Activated T-helper 17 cell treated with anti-CD3 and anti-CD28 coated beads, Interleukin-2, amount 50 U/mL, for 72 hours (primary cell): ENCODE results near the gene GARIN5A. TPM values are rescaled to one million over a fixed set of nuclear protein-coding genes. Genes with fewer than 3 reads are reported as not detected.
A peak's percentile ranks its signal among the peaks of the same experiment; 100 is the strongest.
"Not testable (repeated sequence)": the region's sequence is repeated elsewhere in the genome, so short reads cannot be mapped to it uniquely, and the experiment has no call there.

Experiments used
- ATAC-seq: fragments of 150-1000 bp; cut with Tn5 transposase; replicated peaks from 2 replicates; pipeline ENCODE4 v1.10.0; 2021; ENCODE audit warnings: mild to moderate bottlenecking, moderate library complexity
- H3K27ac Mint-ChIP-seq: one replicate; pipeline ENCODE4 v1.8.0; 2022; ENCODE audit warnings: mixed read lengths
- H3K27me3 Mint-ChIP-seq: one replicate; pipeline ENCODE4 v1.8.0; 2022; ENCODE audit warnings: mixed read lengths
- H3K36me3 Mint-ChIP-seq: one replicate; pipeline ENCODE4 v1.8.0; 2022; ENCODE audit warnings: low read depth, mild to moderate bottlenecking, mixed read lengths
- H3K4me1 Mint-ChIP-seq: one replicate; pipeline ENCODE4 v1.8.0; 2022; ENCODE audit warnings: mixed read lengths
- H3K4me3 Mint-ChIP-seq: one replicate; pipeline ENCODE4 v1.8.0; 2022; ENCODE audit warnings: mild to moderate bottlenecking, mixed read lengths
- H3K9me3 Mint-ChIP-seq: one replicate; pipeline ENCODE4 v1.8.0; 2022; ENCODE audit warnings: mixed read lengths
- total RNA-seq, 2 donors: library from RNA; stranded (reverse); gene quantifications; one replicate each; pipeline ENCODE4 v1.2.3, GENCODE V29; 2022

GARIN5A gene
- total RNA-seq, 2 donors from 2014 or later: 0.39 to 1.2 TPM

DNA sequence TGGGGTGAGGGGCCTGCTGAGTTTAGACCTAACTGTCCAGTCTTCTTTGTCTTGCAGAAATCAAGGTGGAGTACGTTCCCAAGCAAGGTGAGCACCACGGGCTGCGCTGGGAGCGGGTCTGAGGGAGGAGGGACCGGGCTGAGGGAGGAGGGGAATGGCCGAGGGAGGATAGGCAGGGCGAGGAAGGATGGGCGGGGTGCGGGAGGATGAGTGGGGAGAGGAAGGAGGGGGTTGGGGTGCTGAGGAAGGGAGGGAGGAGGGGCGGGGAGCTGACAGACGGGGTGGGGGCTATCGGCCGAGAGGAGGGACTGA, 25.5 kb downstream of the GARIN5A start:
- peaks cover 8% of the 10 kb centered on the region for H3K27me3 Mint-ChIP-seq
- no peaks in the 10 kb centered on the region for H3K9me3 Mint-ChIP-seq
- no peaks in the 10 kb centered on the region for H3K4me1 Mint-ChIP-seq
- H3K4me3 Mint-ChIP-seq: peak overlapping the region; percentile 18
- no peak for ATAC-seq
- H3K36me3 Mint-ChIP-seq: no peaks in the 10 kb centered on the region
- H3K27ac Mint-ChIP-seq: no peak overlapping the region

DNA sequence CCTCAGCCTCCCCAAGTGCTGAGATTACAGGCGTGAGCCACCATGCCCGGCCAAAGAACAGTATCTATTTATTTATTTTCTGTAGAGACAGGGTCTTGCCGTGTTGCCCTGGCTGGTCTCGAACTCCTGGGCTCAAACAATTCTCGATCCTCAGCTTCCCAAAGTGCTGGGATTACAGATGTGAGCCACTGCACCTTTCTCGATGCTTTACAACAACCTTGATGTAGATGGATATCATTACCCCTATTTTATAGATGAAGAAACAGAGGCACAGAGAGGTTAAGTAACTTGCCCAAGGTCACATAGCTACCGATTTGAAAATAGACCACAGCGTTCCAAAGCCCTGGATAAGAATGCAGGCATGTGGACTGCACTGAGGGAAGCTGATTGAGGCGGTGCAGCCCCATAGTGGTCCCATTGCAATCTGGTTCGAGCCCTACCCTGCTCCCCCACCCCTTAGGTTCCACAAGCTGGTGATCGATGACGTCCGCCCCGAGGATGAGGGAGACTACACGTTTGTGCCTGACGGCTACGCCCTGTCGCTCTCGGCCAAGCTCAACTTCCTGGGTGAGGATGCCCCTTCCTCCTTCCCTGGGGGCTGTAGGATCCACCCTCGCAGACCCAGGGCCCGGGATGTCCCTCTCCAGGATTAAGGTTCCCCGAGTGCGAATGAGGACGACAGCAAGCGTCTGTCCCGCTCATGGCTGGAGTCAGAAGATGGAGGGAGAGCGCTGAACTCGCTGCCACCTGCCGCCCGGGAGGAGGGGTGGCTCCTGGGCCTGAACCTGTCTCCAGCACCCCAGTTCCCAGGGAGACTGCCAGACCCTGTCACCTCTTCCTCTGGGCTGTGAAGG, 26.1 kb downstream of the GARIN5A start:
- Mint-ChIP-seq H3K4me1 (no peaks in the 10 kb centered on the region), H3K27ac (no peak overlapping the region), H3K9me3 (no peaks in the 10 kb centered on the region), H3K27me3 (peaks cover 3% of the 10 kb centered on the region), H3K36me3 (no peaks in the 10 kb centered on the region), H3K4me3 (peak overlapping the region; percentile 18)
- ATAC-seq: no peak

DNA sequence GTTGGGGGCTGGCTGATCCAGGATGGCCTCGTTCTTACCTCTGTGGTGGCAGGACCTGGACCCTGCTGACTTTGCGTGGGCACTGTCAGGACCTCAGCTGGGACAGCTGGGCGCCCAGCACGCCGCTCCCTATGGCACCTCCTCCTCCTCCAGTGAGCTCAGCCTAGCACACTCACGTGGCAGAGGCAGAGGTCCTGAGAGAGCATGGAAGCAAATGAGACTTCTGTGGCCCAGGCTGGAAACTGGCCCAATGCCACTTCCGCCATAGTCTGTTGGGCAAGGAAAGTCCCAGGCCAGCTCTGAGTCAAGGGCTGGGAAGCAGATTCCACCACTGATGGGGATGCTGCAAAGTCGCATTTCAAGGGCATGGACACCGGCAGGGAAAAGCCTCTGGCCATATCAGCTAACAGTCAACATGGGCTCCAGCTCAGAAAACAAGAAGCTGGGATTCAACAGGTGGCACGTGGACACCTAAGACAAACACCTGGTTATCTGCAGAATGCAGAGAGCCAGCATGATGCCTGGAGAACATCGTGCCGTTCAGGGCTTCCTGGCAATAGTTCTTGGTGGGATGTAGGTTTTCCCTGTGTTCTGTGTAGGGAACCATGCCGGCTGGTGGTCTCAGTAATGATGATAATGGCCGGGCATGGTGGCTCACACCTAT, 27.3 kb downstream of the GARIN5A start:
- Mint-ChIP-seq H3K27me3 (peaks cover 6% of the 10 kb centered on the region), H3K4me3 (no peak overlapping the region), H3K4me1 (no peaks in the 10 kb centered on the region), H3K9me3 (no peaks in the 10 kb centered on the region), H3K36me3 (no peaks in the 10 kb centered on the region), H3K27ac (no peak overlapping the region)
- ATAC-seq: no peak

DNA sequence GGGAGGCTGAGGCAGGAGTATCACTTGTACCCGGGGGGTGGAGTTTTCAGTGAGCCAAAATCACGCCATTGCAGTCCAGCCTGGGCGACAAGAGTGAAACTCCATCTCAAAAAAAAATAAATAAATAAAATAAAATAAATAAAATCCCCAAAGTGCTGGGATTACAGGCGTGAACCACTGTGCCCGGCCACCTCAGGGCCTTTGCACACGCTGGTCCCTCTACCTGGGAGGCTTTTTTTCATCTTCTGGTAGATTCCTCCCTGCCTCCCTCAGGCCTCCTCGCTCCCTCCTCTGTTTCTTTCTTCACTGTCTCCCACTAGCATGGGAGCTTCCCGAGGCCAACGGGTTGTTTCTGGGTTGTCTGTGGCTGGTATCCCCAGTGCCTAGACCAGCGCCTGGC, 28.9 kb downstream of the GARIN5A start:
- Mint-ChIP-seq H3K4me1 (no peaks in the 10 kb centered on the region), H3K36me3 (no peaks in the 10 kb centered on the region), H3K9me3 (no peaks in the 10 kb centered on the region), H3K27ac (no peak overlapping the region), H3K4me3 (no peak overlapping the region), H3K27me3 (peaks cover 16% of the 10 kb centered on the region)
- ATAC-seq: no peak

DNA sequence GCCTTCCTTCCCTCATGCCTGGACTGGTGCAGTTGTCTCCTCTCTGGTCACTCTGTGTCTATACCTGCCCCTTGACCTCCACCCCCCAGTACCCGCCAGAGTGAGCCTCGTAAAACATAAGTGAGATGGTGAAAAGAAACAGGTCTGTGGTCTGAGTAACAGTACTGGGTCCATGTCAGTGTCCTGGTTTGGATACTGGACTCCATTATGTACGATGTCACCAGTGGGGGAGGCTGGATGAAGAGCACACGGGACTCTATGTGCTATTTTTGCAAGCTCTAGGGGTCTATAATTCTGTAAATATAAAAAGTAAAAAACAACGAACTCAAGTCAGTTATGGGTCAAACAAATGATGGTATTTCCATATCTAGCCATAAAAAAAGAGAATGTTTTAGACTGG, 29.6 kb downstream of the GARIN5A start:
- no peaks in the 10 kb centered on the region for H3K36me3 Mint-ChIP-seq
- no peak overlapping the region for H3K4me3 Mint-ChIP-seq
- no peaks in the 10 kb centered on the region for H3K9me3 Mint-ChIP-seq
- no peaks in the 10 kb centered on the region for H3K4me1 Mint-ChIP-seq
- H3K27me3 Mint-ChIP-seq: peaks cover 16% of the 10 kb centered on the region
- ATAC-seq: no peak
- no peak overlapping the region for H3K27ac Mint-ChIP-seq

DNA sequence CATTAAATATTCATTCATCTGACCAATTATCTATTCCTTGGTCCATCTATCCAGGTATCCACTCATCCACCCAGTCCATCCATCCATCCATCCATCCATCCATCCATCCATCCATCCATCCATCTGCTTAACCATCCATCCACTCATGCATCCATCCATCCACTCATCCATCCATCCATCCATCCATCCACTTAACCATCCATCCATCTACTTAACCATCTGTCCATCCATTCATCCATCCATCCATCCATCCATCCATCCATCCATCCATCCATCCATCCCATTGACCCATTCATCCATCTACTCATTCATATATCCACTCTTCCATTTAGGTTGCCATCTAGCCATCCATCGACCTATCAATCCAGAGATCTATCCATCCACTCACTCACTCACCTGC, 32.6 kb downstream of the GARIN5A start:
- peaks cover 22% of the 10 kb centered on the region for H3K27me3 Mint-ChIP-seq
- H3K36me3 Mint-ChIP-seq: no peaks in the 10 kb centered on the region
- H3K4me1 Mint-ChIP-seq: no peaks in the 10 kb centered on the region
- ATAC-seq: no peak
- H3K4me3 Mint-ChIP-seq: no peak overlapping the region
- H3K9me3 Mint-ChIP-seq: no peaks in the 10 kb centered on the region
- H3K27ac Mint-ChIP-seq: no peak overlapping the region

DNA sequence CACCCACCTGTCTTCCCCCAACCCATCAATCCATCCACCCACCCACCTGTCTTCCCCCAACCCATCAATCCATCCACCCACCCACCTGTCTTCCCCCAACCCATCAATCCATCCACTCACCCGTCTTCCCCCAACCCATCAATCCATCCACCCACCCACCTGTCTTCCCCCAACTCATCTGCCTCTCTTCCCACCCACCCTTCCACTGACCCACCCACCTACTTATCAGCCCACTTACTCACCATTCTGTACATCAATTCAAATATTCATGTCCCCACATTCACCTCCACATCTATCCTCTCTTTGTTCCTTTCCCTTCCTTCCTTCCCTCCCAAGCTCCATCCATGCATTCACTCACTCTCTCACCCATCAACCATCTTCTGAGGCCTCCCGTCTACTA, 37.5 kb downstream of the GARIN5A start:
- not testable (repeated sequence) for H3K36me3 Mint-ChIP-seq, H3K4me3 Mint-ChIP-seq, ATAC-seq, H3K27ac Mint-ChIP-seq, H3K9me3 Mint-ChIP-seq, H3K4me1 Mint-ChIP-seq
- peaks cover 32% of the 10 kb centered on the region for H3K27me3 Mint-ChIP-seq

DNA sequence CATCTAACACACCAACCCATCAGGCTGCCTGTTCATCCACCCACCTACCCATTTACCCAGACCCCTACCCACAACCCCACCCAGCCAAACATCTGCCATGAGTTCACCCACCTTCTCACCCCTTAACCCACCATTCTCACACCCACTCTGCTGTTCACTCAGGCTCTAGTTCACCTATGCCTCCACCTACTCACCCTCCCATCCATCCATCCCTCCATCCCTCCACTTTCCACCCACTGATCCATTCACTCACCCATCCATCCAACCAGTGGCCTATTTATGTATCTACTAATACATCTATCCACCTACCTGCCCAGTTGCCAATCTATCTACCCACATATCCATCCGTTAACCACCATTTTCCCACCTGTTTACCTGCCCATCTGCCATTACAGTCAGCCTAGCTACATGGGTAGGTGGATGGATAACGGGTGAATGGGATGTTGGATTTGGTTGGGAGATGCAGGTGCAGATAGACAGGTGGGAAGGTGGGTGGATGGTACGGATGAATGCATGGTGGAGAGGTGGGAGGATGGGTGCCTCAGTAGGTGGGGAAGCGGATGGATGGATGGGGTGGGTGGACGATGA, 38.7 kb downstream of the GARIN5A start:
- no peak for ATAC-seq

DNA sequence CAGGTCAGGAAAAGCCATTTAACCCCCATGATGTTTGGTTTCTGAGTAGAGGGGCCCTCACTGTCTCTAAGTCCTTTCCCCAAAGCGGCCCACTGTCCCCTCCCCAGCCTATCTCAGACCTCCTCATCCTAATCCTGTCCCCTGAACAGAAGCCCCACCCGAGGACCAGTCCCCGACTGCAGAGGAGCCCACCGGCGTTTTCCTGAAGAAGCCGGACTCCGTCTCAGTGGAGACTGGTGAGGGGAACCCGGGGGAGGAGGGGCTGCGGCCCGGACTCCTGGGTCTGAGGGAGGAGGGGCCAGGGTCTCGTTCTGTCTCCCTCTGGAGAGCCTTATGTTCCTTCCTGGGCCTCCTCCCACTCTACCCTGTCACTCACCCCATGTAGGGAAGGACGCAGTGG, 41.0 kb downstream of the GARIN5A start:
- Mint-ChIP-seq H3K9me3 (no peaks in the 10 kb centered on the region), H3K4me1 (peaks cover 3% of the 10 kb centered on the region), H3K4me3 (no peak overlapping the region), H3K27ac (no peak overlapping the region), H3K27me3 (peaks cover 30% of the 10 kb centered on the region), H3K36me3 (no peaks in the 10 kb centered on the region)
- ATAC-seq: no peak

More for the DNA sequence above, 38.7 kb downstream of the GARIN5A start:
- no peak overlapping the region for H3K27ac Mint-ChIP-seq
- peaks cover 29% of the 10 kb centered on the region for H3K27me3 Mint-ChIP-seq
- H3K4me3 Mint-ChIP-seq: no peak overlapping the region
- no peaks in the 10 kb centered on the region for H3K4me1 Mint-ChIP-seq
- H3K36me3 Mint-ChIP-seq: no peaks in the 10 kb centered on the region
- no peaks in the 10 kb centered on the region for H3K9me3 Mint-ChIP-seq

DNA sequence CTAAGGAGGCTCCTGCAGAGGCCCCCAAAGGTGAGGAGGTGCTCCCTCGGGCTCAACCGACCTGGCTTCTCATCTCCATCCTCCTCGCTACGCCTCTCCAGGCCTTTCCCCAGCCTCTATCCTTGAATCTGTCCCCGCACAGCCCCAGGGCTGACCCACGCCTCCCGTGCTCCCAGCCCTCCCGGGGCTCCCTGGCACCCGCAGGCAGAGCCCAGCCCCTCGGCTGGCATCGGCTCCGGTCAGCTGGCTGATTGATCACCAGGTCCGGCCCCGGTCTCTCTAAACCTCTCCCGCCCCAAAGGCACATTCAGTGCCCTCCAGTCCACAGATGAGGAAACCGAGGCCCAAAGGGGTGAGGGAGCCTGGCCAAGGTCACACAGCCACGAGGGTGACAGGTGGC, 41.4 kb downstream of the GARIN5A start:
- Mint-ChIP-seq H3K4me3 (no peak overlapping the region), H3K27me3 (peaks cover 30% of the 10 kb centered on the region), H3K36me3 (no peaks in the 10 kb centered on the region), H3K9me3 (no peaks in the 10 kb centered on the region), H3K27ac (no peak overlapping the region), H3K4me1 (peaks cover 3% of the 10 kb centered on the region)
- ATAC-seq: no peak

DNA sequence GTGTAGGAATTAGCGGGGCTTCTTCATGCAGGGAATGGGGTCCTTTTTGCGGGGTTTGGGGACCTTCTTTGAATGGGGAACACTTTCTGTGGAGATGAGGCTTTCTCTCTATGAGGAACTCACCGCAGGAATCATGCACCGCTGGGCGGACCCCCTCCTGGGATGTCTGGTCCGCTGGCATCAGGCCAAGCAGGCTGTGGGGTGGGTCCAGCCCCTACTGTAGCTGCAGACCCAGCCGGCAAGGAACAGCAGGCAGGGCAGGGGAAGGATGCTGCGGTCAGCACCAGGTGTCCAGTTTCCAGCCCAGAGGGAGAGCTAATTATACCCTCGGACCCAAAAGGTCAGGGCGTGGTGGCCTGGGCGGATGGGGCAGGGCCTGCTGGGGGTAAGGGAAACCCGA, 42.1 kb downstream of the GARIN5A start:
- Mint-ChIP-seq H3K4me3 (no peak overlapping the region), H3K4me1 (peaks cover 3% of the 10 kb centered on the region), H3K27ac (no peak overlapping the region), H3K36me3 (no peaks in the 10 kb centered on the region), H3K27me3 (peaks cover 26% of the 10 kb centered on the region), H3K9me3 (no peaks in the 10 kb centered on the region)
- ATAC-seq: no peak

DNA sequence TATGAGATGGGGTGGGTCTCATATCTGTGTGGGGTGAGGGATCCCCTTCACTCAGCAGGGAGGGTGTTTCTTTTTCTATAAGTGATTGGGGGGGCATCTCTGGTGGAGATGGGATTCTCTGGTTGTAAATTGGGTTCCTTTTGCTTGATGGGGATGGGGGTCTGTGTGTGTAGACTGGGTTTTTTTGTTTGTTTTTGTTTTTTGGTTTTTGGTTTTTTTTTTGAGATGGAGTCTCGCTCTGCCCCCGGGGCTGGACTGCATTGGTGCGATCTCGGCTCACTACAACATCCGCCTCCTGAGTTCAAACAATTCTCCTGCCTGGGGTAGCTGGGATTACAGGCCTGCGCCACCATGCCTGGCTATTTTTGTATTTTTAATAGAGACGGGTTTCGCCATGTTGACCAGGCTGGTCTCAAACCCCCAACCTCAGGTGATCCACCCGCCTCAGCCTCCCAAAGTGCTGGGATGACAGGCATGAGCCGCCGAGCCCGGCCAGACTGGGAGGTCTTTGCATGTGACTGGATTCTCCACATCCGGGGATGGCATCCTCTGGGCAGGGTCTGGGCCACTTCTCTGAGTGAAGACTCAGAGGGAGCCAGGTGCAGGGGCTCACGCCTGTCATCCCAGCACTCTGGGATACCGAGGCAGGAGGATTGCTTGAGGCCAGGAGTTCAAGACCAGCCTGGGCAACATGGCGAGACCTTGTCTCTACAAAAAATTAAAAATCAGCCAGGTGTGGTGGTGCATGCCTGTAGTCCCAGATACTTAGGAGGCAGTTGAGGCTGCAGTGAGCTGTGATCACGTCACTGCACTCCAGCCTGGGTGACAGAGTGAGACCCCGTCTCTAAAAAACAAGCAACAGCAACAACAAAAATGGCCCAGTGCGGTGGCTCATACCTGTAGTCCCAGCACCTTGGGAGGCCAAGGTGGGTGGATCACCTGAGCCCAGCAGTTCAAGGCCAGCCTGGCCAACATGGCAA, 43.2 kb downstream of the GARIN5A start:
- H3K36me3 Mint-ChIP-seq: no peaks in the 10 kb centered on the region
- no peaks in the 10 kb centered on the region for H3K9me3 Mint-ChIP-seq
- ATAC-seq: no peak
- no peak overlapping the region for H3K27ac Mint-ChIP-seq
- H3K4me3 Mint-ChIP-seq: peak overlapping the region; percentile 87
- H3K4me1 Mint-ChIP-seq: peaks cover 3% of the 10 kb centered on the region
- H3K27me3 Mint-ChIP-seq: peaks cover 21% of the 10 kb centered on the region

DNA sequence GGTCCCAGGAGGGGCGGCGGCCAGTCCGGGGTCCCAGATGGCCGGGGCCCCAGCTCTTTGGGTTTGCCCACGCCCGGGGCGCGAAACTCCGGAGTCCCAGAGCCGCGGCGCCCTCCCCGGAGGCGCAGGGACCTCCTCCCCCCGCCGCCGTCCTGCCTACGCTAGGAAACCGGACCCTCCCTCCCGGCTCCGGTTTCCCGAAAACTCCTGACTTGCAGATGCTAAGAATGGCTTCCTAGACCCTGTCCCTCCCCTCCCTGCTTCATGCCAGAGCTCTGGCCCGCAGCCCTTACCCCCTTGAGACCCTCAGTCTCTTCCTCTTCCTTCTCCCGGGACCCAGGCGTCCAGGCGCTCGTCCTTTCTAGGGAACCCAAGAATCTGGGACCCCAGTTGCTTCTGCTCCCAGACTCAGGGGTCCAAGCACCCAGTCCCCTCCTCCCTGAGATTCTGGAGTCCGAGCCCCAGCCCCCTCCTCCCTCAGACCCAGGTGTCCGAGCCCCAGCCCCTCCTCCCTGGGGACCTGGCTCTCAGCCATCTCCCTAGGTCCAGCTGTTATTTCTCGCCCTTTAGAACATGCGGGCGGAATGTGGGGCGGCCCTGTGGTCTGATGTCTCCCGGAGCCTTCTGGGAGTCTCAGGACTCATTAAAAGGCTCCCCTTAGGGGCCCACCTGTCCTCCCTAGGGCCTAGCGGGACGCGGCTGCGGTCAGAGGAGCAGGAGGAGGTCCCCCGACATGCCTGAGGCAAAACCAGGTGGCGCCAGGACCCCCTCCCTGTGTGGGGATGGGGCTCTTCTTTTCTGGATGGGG, 44.2 kb downstream of the GARIN5A start, which contains the start of gene MYBPC2:
Gene MYBPC2 (plus strand): TSS at position 672 of the 808 bp plus-strand sequence. CDS start 62 bp downstream, at position 734.
- Mint-ChIP-seq H3K4me3 (peak within 1 kb of the TSS; percentile 87), H3K27ac (peak within 1 kb of the TSS; percentile 82), H3K36me3 (no peaks in the 10 kb centered on the region), H3K27me3 (peaks cover 17% of the 10 kb centered on the region), H3K9me3 (no peaks in the 10 kb centered on the region), H3K4me1 (peaks cover 3% of the 10 kb centered on the region)
- no peak for ATAC-seq
